Stimulated activated CD8-positive, alpha-beta memory T cell treated with anti-CD3 and anti-CD28 coated beads, Interleukin-15, amount 100 ng/mL, for 4 hours (primary cell): Measurements from ENCODE around the gene KIF1B.
"Not testable (repeated sequence)": the region's sequence is repeated elsewhere in the genome, so short reads cannot be mapped to it uniquely, and the experiment has no call there.

Experiments
- DNase-seq, 2 donors: peaks; one replicate each; pipeline ENCODE4 v3.0.0-alpha.2; 2020; ENCODE audit warnings: low read depth in 2 of 2

Gene KIF1B

DNA sequence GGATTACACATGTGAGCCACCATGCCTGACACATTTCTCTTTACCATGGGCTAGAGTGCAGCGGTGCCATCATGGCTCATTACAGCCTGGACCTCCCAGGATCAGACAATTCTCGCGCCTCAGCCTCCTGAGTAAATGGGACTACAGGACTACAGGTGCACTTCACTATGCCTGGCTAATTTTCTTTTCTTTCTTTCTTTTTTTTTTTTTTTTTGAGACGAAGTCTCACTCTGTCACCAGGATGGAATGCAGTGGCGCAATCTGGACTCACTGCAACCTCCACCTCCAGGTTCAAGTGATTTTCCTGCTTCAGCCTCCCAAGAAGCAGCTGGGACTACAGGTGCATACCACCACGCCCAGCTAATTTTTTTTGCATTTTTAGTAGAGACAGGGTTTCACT, 14.8 kb upstream of the KIF1B start:
- DNase-seq = no peak

DNA sequence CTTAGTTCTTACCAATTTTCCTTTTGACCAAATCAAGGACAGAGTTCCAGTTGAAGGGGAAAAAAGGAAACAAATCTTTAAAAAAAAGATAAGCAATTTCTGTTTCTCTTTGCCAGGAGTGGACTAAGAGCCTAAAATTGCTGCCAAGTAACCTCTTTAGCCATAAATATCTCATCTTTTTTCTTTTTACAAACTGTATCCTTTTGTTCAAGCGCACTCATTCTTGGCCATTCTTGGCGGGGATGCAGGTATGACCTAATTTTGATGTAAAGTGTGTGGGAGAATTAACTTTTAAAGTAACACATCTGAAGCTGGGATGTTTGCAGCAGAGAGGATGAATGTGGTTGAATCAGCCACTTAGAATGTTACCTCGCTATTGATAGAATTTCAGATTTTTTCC, 13.4 kb upstream of the KIF1B start:
- DNase-seq = no peak

DNA sequence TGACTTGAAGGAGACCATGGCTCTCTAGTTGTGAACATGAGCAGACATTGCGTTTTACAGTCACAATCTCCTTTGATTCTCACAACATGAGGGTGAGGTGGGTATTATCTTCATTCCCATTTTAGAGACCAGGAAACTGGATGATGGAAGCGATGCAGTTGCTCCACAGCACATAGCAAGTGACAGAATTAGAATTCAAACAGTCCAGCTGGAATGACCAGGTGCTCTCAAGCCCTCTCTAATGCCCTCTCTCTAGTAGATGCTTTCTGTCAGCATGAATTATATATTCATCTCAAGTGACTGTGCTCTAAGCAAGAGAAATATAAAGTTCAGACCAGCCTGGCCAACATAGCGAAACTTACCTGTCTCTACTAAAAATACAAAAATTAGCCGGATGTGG, 9.8 kb upstream of the KIF1B start:
- DNase-seq = no peak

DNA sequence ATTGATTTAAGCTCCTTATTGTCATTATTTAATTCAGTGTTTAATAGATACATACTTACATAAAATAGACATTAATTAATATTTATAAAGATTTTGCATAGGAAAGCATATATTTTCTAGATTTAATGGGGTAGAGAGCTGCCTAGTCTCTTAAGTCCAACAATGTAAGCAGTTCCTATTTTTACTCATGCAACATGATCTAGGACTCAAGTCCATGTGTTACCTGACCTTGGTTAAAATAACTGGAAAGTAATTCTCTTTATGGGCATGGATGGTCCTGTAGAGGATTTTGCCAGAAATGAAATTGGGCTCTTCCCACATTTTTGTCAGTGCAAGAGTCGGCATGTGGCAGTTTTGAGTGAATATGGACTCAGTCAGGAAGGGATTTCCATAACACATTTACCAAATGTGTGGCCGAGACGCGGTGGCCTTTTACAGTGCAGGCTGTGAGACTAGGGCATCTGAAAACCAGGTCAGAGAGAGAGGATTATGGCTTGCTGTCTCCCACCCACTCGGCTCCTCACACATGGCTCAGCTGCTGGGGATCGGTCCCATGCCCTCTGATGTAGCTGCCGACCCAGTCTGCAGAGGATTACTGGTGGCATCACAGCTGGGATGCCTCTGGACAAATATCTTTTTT, 6.2 kb upstream of the KIF1B start:
- no peak for DNase-seq

DNA sequence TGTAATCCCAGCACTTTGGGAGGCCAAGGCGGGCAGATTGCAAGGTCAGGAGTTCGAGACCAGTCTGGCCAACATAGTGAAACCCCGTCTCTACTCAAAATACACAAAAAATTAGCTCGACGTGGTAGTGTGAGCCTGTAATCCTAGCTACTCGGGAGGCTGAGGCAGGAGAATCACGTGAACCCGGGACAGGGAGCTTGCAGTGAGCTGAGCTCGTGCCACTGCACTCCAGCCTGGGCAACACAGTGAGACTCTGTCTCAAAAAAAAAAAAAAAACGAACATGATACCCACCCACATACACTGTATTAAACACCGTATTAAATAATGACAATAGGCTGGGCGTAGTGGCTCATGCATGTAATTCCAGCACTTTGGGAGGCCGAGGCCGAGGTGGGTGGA, 5.2 kb upstream of the KIF1B start:
- not testable (repeated sequence) for DNase-seq

DNA sequence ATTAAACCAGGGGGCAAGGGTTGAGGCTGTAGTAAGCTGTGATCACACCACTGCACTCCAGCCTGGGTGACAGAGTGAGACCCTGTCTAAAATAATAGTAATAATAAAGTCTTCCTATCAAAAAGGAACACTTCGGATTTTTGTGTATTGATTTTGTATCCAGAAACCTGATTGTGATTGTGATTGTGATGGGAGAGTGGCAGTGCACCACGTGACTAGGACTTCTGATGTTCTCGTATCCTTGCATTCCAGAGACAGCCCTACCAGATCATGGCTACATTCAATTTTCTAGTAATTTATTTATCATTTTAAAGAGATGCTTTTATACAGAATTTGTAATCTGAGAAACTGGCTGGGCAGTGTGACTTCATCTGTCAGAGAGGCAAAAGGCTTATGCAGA, 2.6 kb upstream of the KIF1B start:
- DNase-seq = no peak

DNA sequence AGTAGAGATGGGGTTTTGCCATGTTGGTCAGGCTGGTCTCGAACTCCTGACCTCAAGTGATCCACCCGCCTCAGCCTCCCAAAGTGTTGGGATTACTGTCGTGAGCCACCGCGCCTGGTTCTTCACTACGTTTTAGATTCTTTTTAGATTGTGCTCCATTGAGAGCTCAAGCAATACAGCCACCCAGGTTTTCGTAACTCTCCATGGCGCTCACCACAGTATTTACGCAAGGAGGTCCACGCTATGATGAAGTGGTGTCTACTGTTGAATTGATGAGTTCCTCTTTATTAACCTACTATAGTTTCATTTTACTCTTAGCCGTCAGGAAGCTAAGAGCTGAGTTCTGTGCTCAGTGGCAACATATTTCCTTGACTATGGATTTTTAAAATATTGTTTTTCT, 1.8 kb upstream of the KIF1B start:
- DNase-seq = no peak

DNA sequence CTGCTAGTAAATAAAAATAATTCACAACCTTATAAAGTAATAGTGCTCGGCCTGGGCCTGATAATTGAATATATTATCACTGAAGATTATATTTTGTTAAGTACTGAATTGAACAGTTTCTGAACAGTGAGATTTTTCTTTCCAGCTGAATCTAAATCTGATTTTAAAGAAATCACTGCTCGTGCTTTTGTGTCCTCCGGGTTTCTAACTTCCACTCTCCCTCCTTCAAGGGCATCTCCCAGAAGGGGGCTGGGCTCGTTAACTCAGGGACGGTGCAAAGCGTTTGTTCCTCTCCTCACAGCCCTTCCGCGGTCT, 823 bp upstream of the KIF1B start:
- DNase-seq = no peak

DNA sequence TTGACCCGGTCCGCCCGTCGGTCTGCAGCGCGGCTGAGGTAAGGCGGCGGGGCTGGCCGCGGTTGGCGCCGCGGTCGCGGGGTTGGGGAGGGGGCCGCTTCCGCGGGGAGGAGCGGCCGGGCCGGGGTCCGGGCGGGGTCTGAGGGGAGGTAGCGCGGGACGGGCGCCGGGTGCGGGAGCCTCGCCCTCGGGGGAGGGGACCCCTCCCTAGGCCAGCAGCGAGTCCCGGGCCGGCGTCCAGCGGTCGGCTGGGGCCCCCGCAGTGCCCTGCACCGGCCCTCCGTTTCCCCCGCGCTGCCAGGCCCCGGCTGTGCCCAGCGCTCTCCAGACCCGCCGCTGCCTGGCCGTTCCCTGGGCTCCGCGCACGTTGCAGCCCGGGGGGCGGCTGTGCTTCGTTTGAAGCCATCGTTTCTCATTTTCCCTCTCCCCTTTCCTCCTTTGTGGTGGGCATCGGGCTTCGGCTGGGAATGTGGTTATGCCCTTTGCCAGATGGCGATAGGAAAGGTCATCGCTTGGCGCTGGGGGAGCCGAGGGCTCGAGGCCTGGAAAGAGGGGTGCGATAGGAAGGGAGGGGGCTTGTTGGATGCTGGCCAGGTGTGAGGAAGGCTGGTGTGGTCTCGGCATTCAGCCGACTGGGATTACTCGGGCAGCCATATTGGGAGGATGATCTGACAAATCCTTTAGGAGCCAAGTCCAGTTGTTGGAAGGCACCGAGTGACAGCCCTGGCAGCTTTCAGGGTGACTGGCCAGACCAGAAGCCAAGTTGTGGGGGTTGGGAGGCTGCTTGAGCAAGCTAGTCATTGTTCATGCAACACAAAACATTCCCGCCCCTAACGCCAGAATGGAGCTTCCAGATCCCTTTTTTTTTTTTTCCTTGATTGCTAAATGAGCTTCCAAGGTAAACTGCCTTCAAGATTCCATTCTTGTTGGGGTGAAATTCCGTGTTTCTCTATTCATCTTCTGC, 753 bp downstream of the KIF1B start:
- no peak for DNase-seq

DNA sequence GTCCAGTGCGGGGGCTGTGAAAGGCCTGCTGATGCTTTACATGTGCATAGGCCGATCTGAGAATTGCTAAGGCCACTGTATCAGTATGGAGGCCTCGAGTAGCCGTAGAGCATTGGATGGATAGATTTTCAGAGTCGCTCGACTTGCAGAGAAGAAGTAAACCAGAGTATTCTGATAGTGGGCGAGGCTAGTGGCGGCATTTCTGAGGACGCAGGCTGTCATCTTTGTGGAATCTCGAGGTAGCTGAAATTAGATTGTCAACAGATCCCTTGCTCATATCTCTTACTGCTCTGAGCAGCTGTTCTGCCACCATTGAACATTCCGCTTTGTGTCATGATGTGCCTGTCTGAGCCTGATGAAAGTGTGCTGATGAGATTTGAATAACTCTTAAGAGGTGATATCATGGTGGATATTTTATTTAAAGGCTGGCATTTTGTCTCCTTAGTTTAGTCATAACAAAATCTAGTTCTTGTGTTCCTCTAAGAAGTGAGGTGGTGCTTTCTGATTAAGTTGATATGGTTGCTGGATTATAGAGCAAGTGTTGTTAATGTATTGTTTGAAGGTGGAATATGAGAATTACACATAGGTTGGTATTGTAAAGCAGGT, 1.5 kb downstream of the KIF1B start:
- no peak for DNase-seq

DNA sequence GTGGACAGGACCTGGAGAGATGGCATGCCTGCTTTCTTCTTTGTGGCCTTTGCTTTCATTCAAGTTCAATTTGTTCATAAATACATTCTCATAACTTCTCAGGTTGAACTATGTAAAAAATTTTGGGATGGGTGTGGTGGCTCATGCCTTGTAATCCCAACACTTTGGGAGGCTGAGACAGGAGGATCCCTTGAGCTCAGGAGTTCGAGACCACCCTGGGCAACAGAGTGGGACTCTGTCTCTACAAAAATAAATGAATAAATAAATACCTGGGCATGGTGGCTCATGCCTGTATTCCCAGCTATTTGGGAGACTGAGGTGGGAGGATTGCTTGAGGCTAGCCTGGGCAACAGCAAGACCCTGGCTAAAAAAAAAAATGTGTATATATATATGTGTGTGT, 2.1 kb downstream of the KIF1B start:
- DNase-seq = no peak

DNA sequence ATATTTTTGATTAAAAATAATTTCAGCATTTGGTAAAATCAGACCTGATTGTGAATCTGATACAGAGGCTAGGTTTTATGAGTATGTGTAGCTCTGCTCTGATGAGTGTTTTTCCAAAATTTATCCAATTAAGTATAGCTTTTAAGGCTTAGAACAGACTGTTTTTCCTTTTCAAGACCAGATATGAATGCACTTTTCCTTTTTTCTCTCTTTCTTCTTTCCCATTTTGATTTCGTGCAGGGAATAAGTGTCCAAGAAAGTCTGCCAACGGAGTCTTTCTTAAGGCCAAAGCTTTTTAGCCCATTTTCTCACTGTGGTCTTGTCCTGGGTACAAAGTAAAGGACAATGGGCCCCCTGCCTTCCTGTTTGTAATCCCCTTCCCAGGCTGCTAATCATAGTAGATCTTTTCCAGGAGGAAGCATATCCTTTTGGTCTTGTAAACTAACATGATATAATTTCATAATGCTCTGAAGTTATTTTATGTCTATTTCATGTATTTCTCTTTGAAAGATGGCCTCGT, 2.9 kb downstream of the KIF1B start:
- DNase-seq = no peak

DNA sequence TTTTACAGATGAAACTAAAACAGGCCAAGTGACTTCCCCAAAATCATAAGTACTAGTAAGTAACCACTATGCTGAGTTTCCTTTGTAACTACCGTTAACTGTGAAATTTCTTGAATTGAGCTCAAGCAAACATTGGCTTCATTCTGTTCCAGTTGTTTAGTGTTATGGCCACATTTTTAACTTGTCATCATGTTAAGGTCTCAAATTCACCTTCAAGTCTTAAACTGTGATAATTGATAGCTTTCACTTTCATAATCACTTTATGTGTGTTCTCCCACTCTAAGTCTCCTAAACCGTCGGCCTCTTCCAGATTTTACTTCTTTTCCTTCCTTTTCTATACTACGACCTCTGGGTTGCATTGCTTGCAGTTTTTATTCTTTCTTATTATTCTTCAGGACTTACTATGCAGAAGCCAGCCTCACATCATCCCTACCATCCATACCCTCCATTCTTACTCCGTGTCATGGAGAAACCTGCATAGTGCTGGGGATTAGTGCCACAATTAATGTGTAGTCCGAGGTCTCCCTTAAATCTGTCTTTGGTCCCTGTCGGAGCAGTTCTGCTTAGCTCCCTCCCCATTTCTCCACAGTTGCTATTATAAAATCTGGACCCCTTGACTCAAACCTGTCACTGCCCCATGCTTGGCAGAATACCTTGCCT, 5.8 kb downstream of the KIF1B start:
- no peak for DNase-seq

DNA sequence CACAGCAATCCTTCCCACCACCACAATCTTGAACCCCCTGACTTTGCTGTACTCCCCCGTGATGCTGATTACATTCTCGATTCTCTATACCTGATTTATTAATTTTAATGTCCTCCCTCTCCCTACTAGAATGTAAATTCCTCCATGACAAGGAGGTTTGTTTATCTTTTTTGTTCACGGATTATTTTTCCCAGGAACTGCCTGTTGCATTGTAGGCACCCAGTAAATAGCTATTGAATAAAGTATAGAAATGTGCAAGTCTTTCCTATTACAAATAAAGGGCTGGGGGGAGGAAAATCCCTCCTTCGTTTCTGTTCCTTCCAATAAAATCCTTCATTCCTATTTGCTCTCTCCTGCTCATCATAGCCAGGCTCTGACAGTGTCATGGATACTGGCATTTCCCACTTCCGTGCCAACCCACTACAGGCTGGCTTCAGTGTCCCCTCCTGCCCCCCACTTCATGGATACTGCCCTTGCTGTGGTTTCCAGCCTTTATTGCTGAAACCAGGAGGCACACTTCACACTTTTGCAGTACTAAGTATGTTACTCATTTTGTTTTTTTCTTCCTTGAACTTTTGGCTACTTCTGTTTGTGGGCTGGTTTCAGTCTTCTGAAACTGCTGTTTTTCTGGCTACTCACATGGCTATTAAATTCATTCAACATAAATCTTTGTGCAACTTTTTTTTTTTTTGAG, 7.5 kb downstream of the KIF1B start:
- DNase-seq = no peak

DNA sequence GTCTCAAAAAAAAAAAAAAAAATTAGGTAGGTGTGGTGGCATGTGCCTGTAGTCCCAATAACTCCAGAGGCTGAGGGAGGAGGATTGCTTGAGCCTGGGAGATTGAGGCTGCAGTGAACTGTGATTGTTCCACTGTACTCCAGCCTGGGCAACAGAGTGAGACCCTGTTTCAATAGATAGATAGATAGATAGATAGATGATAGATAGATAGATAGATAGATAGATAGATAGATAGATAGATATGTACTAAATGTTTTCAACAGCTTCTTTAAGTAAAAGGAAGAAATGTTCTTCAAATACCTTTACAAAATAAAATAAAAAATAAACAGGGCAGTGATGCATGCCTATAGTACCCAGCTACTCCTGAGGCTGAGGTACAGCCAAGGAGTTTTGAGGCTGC, 9.8 kb downstream of the KIF1B start:
- no peak for DNase-seq

DNA sequence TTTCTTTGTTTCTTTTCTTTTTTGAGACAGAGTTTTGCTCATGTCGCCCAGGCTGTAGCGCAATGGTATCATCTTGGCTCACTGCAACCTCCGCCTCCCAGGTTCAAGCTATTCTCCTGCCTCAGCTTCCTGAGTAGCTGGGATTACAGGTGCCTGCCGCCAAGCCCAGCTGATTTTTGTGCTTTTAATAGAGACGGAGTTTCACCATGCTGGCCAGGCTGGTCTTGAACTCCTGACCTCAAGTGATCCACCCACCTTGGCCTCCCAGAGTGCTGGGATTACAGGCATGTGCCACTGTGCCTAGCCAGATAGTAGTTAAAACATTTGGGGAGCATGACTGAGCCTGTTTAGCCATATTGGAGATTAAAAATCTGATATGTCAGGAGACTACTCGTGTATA, 10.3 kb downstream of the KIF1B start:
- not testable (repeated sequence) for DNase-seq

DNA sequence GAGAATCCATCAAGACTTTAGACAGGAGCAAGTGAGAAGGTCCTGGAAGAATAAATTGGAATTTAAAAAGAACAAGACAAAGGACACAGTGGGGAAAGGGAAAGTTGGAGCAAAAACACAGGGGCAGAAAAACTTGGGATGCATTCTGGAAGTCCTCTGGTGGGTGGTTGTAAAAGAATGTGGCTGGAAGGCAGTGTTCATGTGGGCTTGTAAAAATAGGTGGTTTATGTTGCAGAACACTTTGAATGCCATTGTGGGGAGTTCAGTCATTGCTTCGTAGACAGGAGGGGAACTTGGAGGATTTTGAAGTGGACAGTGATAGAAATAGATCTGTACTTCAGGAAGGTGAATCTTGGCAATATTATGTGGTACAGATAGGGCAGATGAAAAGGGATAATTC, 15.2 kb downstream of the KIF1B start:
- no peak for DNase-seq

DNA sequence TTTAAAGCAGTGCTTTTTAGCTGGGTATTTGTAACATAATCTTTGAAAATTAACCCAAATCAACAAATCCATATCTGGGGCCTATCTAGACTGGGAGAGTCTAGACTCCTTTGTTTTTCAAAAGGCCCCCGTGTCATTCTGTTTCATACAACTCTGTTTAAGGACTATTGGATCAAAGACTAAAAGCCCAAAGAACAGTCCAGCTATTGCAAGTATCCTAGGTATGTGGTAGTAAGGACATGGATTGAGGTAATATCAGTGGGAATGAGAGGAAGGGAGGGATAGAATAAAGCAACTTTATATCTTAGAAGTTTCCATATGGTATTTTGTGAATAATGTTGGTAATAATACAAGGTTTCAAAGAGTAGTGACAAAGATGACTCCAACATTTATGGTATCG, 18.2 kb downstream of the KIF1B start:
- DNase-seq = no peak

DNA sequence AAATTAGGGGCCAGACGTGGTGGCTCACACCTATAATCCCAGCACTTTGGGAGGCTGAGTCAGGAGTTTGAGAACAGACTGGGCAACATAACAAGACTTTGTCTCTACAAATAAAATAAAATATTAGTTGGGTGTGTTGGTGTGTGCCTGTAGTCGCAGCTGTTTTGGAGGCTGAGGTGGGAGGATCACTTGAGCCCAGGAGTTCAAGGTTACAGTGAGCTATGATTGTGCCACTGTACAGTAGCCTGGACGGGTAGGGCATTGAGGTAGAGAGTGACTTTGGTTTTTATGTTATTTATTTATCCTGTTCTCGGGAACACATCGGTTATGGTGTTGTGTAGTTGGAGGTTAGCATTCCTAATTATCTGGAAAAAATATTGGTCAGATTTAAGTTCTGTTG, 19.5 kb downstream of the KIF1B start:
- DNase-seq = no peak

DNA sequence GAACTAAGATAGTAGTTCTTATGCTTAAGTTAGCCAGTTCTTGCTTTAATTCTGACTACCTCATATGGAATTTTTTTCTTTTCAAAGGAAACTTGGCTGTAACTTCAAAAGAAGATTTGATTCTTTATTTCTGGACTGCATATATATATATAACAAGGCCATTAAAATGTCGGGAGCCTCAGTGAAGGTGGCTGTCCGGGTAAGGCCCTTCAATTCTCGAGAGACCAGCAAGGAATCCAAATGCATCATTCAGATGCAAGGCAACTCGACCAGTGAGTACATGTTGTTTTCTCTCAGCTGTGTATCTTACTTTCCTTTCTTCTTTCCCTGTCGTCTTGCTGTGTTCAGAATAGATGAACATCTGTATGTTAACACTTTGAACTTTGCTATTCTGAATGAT, 21.8 kb downstream of the KIF1B start:
- DNase-seq = no peak

DNA sequence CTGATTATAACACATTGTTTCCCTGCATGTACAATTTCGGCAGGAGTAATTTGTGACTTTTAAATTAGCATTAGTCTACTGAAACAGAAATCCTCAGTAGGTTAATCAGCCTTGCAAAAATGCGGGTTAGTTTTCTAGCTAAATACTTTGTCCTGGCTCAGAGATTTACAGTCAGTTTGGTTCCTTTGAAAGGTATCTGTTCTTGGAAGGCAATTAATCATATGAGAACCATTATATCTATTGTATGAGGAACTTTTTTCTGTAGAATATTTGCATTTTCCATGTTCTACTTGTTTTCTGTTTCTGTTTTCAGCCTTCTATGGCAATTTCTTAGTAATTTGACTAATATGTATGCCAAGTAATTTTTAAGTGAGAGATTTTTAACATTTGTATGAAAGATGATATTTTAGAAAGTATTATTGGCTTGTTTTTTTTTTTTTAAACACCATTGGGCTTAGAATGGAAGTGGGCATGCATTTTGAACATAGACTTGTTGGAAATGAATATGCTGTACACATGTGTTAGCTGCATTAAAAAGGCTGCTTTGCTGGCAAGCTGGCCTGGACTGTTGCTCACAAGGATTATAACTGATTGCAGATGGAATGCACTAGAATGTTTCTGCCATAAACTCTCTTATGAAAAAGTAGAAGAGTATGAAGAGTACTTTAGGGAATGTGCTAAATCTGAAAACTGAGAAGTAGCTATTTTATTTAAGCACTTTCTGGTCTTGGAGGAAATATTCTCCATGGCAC, 26.2 kb downstream of the KIF1B start:
- no peak for DNase-seq
